HUES64 (cell line): ENCODE results near the gene SARM1.
A peak's percentile ranks its signal among the peaks of the same experiment; 100 is the strongest.

Experiments
- H3K27ac ChIP-seq: 2 replicates; pipeline ENCODE4 v1.7.0; 2013; ENCODE audit warnings: low read depth, low read length, inconsistent platforms
- H3K27me3 ChIP-seq: 2 replicates; pipeline ENCODE4 v1.6.1; 2013; ENCODE audit warnings: mild to moderate bottlenecking, low read length; ENCODE audit not compliant: insufficient read depth
- H3K36me3 ChIP-seq: 2 replicates; pipeline ENCODE4 v1.6.1; 2013; ENCODE audit warnings: mild to moderate bottlenecking, low read length; ENCODE audit not compliant: insufficient read depth
- H3K4me1 ChIP-seq: 2 replicates; pipeline ENCODE4 v1.6.1; 2013; ENCODE audit warnings: mild to moderate bottlenecking, low read length, moderate library complexity; ENCODE audit not compliant: insufficient read depth
- H3K4me3 ChIP-seq: 2 replicates; pipeline ENCODE4 v1.5.1; 2013; ENCODE audit warnings: mild to moderate bottlenecking, low read length, moderate library complexity
- H3K9ac ChIP-seq: 2 replicates; pipeline ENCODE4 v1.6.1; 2013; ENCODE audit warnings: mild to moderate bottlenecking, low read depth, low read length
- H3K9me3 ChIP-seq: 2 replicates; pipeline ENCODE4 v1.6.1; 2013; ENCODE audit warnings: low read depth, low read length; ENCODE audit not compliant: insufficient read depth
- WGBS: fragments of 150-250, 120-280 bp; methylation state at CpG from one replicate; pipeline ENCODE4 v1.1.7; 2013; ENCODE audit warnings: missing lambda C conversion rate; 5-methylcytosine and 5-hydroxymethylcytosine counted together

SARM1 gene

DNA sequence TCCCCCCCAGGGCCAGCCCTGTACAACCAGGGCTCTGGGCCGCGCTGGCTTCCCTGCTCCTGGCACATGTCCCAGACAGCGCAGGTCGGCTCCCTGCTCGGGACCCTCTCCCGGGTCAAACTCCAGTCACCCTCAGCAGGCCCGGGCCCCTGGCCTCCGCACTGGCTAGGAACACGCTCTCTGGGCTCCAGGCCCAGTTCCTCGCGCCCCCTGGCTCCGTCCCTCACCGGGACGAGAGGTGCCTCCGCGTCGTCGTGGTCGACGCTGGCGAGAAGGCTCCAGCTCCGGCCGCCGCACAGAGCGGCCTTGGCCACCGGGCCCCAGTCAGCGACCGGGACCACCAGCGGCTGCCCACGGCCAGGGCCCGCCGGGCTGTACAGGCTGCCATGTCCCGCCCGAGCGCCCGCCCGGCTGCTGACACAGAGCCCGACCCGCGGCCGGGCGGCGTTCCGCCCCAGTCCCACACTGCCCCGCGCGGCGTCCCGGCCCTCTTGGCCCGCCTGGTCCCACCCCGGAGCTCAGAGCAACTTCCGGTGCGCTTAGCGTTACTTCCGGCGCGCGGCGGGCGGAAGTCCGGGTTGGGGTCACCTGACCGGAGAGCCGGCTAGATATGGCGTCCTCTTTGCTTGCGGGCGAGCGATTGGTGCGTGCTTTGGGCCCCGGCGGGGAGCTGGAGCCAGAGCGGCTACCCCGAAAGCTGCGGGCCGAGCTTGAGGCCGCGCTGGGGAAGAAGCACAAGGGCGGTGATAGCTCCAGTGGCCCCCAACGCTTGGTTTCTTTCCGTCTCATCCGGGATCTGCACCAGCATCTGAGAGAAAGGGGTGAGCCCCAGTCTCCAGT lies 14.2 kb upstream of the SARM1 start, which contains the start of gene POLDIP2:
TSS of gene POLDIP2 (minus strand) at position 467 of the 840 bp plus-strand sequence. CDS start at position 388, 79 bp downstream.
- Histone ChIP-seq H3K36me3 (peaks cover 61% of the 10 kb centered on the region), H3K9me3 (no peaks in the 10 kb centered on the region), H3K27ac (peak within 1 kb of the TSS; percentile 86), H3K4me3 (peak within 1 kb of the TSS; percentile 94), H3K9ac (peak within 1 kb of the TSS; percentile 94), H3K27me3 (no peaks in the 10 kb centered on the region), H3K4me1 (peaks cover 5% of the 10 kb centered on the region; the same call in 1 of the 2 replicates)
- WGBS: under 1% methylated on average over 80 of the region's 80 CpGs

DNA sequence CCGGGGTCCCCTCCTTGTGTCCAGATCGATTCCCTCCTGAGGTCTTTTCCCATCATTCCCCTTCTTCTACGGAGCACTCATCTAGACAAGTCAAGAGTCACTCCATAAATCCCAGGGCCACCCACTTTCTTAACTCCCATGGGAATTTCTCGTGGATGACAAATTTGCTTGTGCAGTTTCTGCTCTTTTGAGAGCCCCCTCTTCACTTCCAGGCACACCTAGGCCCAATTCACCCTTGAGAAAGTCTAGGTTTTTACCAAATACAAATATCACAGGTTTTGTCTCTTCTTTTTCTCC lies 13.6 kb upstream of the SARM1 start:
- 9% methylated on average over 4 of the region's 4 CpGs for WGBS
- peaks cover 5% of the 10 kb centered on the region; the same call in 1 of the 2 replicates for H3K4me1 ChIP-seq
- H3K9ac ChIP-seq: peak overlapping the region; percentile 94
- peak overlapping the region; percentile 94 for H3K4me3 ChIP-seq
- no peaks in the 10 kb centered on the region for H3K9me3 ChIP-seq
- peak overlapping the region; percentile 86 for H3K27ac ChIP-seq
- no peaks in the 10 kb centered on the region for H3K27me3 ChIP-seq
- peaks cover 61% of the 10 kb centered on the region for H3K36me3 ChIP-seq

DNA sequence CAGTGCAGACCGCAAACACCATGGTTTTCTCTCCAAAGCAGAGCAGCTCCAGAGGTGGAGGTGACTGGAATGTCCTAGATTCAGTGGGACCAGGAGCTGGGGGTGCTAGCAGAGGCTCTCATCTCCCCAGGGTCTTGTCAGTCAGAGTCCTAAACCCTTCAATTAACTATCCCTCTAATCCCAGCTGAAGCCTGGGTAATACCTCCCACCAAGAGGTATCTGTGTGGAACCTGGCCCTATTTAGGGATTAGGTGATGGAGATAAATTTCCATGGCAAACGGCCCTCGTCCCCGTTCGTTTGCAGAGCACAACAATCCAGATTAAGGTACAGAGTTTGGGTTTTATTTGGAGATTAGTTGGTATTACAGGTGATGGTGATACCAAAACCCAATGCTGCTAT lies 8.3 kb upstream of the SARM1 start:
- H3K9me3 ChIP-seq: no peaks in the 10 kb centered on the region
- H3K27ac ChIP-seq: no peak overlapping the region
- WGBS: 92% methylated on average over 5 of the region's 5 CpGs
- no peak overlapping the region for H3K9ac ChIP-seq
- H3K27me3 ChIP-seq: no peaks in the 10 kb centered on the region
- no peak overlapping the region for H3K4me3 ChIP-seq
- peaks cover 47% of the 10 kb centered on the region for H3K36me3 ChIP-seq
- no peaks in the 10 kb centered on the region; the same call in 1 of the 2 replicates for H3K4me1 ChIP-seq

DNA sequence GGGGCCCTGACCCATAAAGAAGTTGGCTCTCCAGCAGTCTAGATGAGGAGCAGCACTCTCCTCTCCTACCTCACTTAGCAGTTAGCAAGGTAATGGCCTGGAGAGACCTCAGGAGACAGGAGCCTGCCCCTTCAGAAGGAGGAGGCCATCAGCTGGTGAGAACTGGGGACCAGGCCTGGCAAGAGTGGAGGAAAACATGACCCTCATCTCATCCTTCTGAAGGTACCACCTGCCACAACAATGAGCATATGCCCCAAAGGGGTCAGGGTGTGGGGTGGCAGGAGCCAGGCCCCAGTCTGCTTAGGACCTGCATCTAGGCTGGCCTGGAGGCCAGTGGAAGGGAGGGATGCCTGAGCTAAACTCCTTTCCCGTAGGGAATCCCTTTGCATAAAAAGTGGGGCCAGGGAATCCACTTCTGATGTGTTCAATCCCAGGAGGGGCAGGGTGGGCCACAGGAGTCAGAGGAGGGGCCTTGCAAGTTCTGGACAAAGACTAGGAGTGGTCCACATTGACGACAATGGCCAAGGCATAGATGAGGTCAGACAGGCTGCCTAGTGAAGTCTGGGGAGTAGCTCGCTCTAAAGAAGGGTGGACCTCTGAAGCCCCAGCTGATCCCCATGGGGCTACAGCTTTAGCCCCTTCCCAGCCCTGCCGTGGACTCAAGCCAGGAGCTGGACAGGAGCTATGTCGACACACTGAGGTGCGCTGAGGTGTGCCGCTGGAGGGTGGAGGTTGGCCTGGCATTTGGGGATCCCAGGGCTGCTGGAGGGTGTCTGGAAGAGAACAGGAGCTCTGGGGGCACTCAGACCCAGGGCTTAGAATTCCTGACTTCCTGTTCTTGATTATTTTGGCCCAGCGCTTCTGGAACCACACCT lies 7.5 kb upstream of the SARM1 start:
- H3K36me3 ChIP-seq: peaks cover 45% of the 10 kb centered on the region
- H3K4me3 ChIP-seq: no peak overlapping the region
- no peaks in the 10 kb centered on the region for H3K9me3 ChIP-seq
- no peaks in the 10 kb centered on the region for H3K4me1 ChIP-seq
- 94% methylated on average over 8 of the region's 8 CpGs for WGBS
- no peak overlapping the region for H3K9ac ChIP-seq
- no peak overlapping the region for H3K27ac ChIP-seq
- no peaks in the 10 kb centered on the region for H3K27me3 ChIP-seq

DNA sequence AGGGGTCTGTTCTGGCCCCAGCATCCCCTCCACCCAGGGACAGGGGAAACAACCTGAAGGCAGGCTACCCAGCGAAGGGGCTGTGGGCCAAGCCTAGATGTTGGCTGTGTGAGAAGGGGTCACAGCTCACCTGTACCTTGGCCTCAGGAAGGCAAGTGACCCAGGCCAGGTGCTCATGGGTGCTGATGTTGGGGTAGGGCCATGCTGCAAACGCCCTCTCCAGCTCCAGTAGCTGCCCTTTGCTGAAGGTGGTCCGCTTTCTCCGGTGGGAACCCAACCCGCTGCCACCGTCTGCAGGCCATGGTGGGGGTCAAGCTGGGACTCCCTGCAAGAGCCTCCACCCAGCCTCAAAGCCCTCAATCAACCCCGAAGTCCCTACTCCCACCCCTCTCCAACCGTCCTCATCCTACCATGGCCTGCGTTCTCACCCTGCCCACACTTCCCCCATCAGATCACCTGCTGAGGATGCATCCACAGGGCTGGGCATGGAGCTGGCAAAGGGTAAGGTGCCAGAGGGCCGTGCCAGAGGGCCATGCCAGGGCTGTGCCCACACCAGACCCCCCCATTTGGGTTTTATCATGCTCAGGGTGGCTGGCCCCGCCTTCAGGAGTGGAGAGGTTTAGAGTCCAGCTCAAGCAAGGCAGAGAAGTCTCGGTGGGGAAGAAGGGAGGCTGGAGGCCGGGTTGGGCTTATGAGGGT lies 6.7 kb upstream of the SARM1 start, which contains the start of gene SEBOX:
TSS of gene SEBOX (minus strand) at position 535 of the 699 bp plus-strand sequence. CDS start at position 487, 48 bp downstream.
- Histone ChIP-seq H3K4me3 (no peak within 1 kb of the TSS), H3K27ac (no peak within 1 kb of the TSS), H3K9me3 (no peaks in the 10 kb centered on the region), H3K4me1 (peaks cover 2% of the 10 kb centered on the region; the same call in 1 of the 2 replicates), H3K36me3 (peaks cover 39% of the 10 kb centered on the region), H3K9ac (no peak within 1 kb of the TSS), H3K27me3 (no peaks in the 10 kb centered on the region)
- 90% methylated on average over 13 of the region's 13 CpGs for WGBS

DNA sequence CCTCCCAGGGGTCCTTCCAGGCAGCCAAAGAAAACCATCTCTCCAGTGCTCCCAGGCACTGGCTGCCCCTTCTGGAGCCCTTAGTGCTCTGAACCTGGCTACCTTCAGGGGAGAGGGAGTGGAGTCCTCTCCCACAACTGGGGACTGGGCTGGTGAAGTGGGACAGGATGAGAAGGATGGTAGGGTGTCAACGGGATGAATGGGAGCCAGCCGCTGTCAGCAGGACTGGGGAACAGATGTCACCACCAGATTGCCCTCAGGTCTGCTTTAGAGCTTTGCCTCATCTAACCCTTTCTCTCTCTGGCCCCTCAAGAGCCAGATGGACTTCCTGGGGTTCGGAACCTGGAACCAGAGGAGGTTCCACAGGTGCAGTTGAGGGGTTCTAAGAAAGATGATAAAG lies 6.0 kb upstream of the SARM1 start:
- 96% methylated on average over 3 of the region's 3 CpGs for WGBS
- Histone ChIP-seq H3K27ac (no peak overlapping the region), H3K27me3 (no peaks in the 10 kb centered on the region), H3K36me3 (peaks cover 32% of the 10 kb centered on the region), H3K9me3 (no peaks in the 10 kb centered on the region), H3K9ac (no peak overlapping the region), H3K4me1 (peaks cover 8% of the 10 kb centered on the region), H3K4me3 (no peak overlapping the region)

DNA sequence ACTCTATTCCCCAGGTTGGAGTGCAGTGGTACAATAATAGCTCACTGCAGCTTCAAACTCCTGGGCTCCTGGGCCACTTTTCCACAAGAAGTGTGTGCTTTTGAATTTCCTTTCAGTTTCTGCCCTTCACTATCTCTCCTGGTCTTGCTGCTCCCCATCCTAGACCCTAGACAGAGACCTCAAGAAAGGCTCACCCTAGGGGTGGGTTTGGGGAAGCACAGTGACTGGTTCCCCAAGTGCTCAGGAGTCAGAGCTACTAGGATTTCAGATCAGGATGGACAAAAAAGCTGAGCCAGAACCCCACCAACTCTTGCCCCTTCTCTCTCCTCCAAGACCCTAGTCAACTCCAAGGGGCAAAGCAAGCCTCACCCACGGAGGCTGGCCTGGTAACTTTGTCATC lies 4.9 kb upstream of the SARM1 start:
- 96% methylated on average over 1 of the region's 1 CpG for WGBS
- no peak overlapping the region for H3K9ac ChIP-seq
- peaks cover 21% of the 10 kb centered on the region for H3K36me3 ChIP-seq

DNA sequence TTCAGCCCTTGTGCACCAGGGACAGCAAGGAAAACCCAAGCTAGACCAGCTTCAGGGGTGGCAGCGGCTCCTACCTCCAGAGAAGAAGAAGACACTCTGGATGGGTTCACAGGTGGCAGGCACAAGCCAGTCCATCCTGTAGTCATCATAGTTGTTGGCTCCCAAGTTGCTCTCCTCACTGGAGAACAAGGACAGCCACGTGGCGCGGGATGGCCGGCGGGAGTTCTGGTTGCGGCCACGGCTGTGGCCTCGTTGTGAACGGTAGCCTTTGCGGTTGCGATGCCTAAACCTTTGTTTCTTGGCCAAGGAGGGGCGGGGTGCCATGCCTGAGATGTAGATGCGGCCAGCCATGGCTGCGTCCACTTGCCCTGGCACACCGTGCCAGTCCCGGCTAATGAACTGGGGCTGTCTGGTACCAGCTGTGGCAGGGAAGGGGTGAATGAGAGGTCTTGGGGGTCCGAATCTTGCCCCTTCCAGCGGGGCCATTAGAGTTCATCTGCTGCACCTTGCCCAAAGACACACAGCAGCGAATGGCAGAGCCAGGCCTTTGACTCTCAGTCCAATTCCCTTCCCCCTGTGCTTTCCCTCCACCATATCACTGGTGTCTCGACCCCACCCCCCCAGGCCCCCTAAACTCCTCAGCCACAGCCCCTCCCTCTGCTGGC lies 3.7 kb upstream of the SARM1 start:
- no peaks in the 10 kb centered on the region for H3K9me3 ChIP-seq
- peaks cover 12% of the 10 kb centered on the region for H3K27me3 ChIP-seq
- H3K36me3 ChIP-seq: peaks cover 11% of the 10 kb centered on the region; the same call in 1 of the 2 replicates
- H3K4me1 ChIP-seq: peaks cover 14% of the 10 kb centered on the region
- H3K27ac ChIP-seq: no peak overlapping the region
- H3K9ac ChIP-seq: no peak overlapping the region
- 89% methylated on average over 21 of the region's 21 CpGs for WGBS
- H3K4me3 ChIP-seq: no peak overlapping the region

More for the DNA sequence above, 4.9 kb upstream of the SARM1 start:
- H3K4me1 ChIP-seq: peaks cover 14% of the 10 kb centered on the region
- peaks cover under 1% of the 10 kb centered on the region for H3K27me3 ChIP-seq
- H3K27ac ChIP-seq: no peak overlapping the region
- H3K4me3 ChIP-seq: no peak overlapping the region
- H3K9me3 ChIP-seq: no peaks in the 10 kb centered on the region

DNA sequence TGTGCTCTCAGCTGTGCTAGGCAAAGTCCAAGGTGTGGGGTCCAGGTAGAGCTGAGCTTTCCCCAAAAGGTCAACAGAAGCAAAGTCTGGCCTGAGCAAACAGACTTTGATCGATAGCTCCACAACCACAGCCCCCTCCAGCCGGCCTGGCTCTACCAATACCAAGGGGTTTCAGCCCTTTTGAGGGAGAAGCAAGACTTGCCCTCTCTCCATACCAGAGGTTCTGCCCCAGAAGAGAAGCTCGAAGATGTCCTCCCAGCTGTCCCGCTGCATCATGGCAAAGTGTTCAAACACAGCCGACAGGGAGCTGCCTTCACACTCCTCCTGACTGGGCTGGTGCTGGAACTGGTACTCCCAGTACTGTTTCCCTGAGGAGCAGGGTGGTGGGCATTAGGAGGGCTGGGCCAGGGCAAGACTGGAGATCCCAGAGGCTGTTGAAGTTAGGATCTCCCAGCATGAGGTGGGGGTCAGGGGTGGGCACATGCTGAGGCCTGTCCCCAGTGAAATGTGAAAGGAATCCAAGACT lies 3.1 kb upstream of the SARM1 start:
- no peaks in the 10 kb centered on the region for H3K9me3 ChIP-seq
- no peak overlapping the region for H3K9ac ChIP-seq
- WGBS: 88% methylated on average over 5 of the region's 5 CpGs
- H3K4me1 ChIP-seq: peaks cover 14% of the 10 kb centered on the region
- H3K36me3 ChIP-seq: peaks cover 7% of the 10 kb centered on the region; the same call in 1 of the 2 replicates
- no peak overlapping the region for H3K4me3 ChIP-seq
- H3K27ac ChIP-seq: no peak overlapping the region
- H3K27me3 ChIP-seq: peaks cover 18% of the 10 kb centered on the region
